ENCODE results near the gene CFAP100.

- TF ChIP-seq ZNF274 (IDR thresholded peaks at IDR 0.05; ENCODE audit: low read depth, low read length) = no peak
- no peak for TF ChIP-seq YY1 (IDR thresholded peaks at IDR 0.05; ENCODE audit: insufficient read depth, insufficient read length)
These were observed 49.5 kb upstream of the CFAP100 start for GRCh38 chr3:126345231-126345630.
